CD1c-positive myeloid dendritic cell (primary cell): Measurements from ENCODE around the gene ZBTB1.
"Not testable (repeated sequence)": the region's sequence is repeated elsewhere in the genome, so short reads cannot be mapped to it uniquely, and the experiment has no call there.

Experiments
- DNase-seq: peaks from one replicate; pipeline ENCODE4 v3.0.0-alpha.2; 2016; ENCODE audit errors: extremely low spot score

The ZBTB1 gene

GRCh38 chr14:64496764-64497163 lies 7.8 kb upstream of the ZBTB1 start:
- DNase-seq = no peak

GRCh38 chr14:64500088-64500487 lies 4.5 kb upstream of the ZBTB1 start:
- DNase-seq = no peak

- peak; percentile 21 for DNase-seq
Observed at GRCh38 chr14:64501411-64502171, 3.0 kb upstream of the ZBTB1 start.

GRCh38 chr14:64502456-64502855 lies 2.1 kb upstream of the ZBTB1 start:
- DNase-seq = no peak

GRCh38 chr14:64502887-64503433 lies 1.6 kb upstream of the ZBTB1 start:
- no peak for DNase-seq

GRCh38 chr14:64503434-64504309 lies 898 bp upstream of the ZBTB1 start, which contains the start of gene ZBTB25:
Gene ZBTB25 (minus strand): TSS chr14:64503838. CDS start chr14:64490533, 13,305 bp downstream.
- DNase-seq = peak; percentile 97

GRCh38 chr14:64504897-64505794 lies 576 bp downstream of the ZBTB1 start:
- DNase-seq = peak; percentile 93

GRCh38 chr14:64506721-64507120 lies 2.2 kb downstream of the ZBTB1 start:
- peak; percentile 62 for DNase-seq

- DNase-seq = peak; percentile 27
Observed at GRCh38 chr14:64507376-64508156, 3.0 kb downstream of the ZBTB1 start.

GRCh38 chr14:64508215-64508776 lies 3.7 kb downstream of the ZBTB1 start:
- peak; percentile 68 for DNase-seq

GRCh38 chr14:64509036-64509435 lies 4.5 kb downstream of the ZBTB1 start:
- DNase-seq = no peak

- peak; percentile 89 for DNase-seq
Observed at GRCh38 chr14:64510825-64511671, 6.5 kb downstream of the ZBTB1 start.

- DNase-seq = no peak
Observed at GRCh38 chr14:64513271-64513670, 8.7 kb downstream of the ZBTB1 start.

- DNase-seq = no peak
Observed at GRCh38 chr14:64515053-64515452, 10.5 kb downstream of the ZBTB1 start.

- DNase-seq = no peak
Observed at GRCh38 chr14:64516969-64517368, 12.4 kb downstream of the ZBTB1 start.

- not testable (repeated sequence) for DNase-seq
Observed at GRCh38 chr14:64517667-64518066, 13.1 kb downstream of the ZBTB1 start.

GRCh38 chr14:64518229-64518628 lies 13.7 kb downstream of the ZBTB1 start:
- no peak for DNase-seq

GRCh38 chr14:64520699-64521098 lies 16.1 kb downstream of the ZBTB1 start:
- no peak for DNase-seq

GRCh38 chr14:64522591-64523355 lies 18.2 kb downstream of the ZBTB1 start:
- DNase-seq = no peak
